Measurements from ENCODE around the gene OBSCN. TPM values are rescaled to one million over a fixed set of nuclear protein-coding genes. Genes with fewer than 3 reads are reported as not detected.

The OBSCN gene
- total and polyA plus RNA-seq, 2 of the 13 experiments (the other 11 are each of a cell fraction or from before 2014, with no cell fraction given): 0.20 TPM

GRCh38 chr1:228286505-228287417 lies 78.9 kb downstream of the OBSCN start:
- no peaks in the 10 kb centered on the region for H3K4me1 ChIP-seq (ENCODE audit: insufficient read depth, low read length)
- no peaks in the 10 kb centered on the region for H3K79me2 ChIP-seq (ENCODE audit: insufficient read depth, low read length)
- no TSS peak for BruUV-seq (replicated peaks)
- ChIA-PET CTCF (ENCODE audit: low intra/inter-chr PET ratio, low total read pairs) (no interaction called here), POLR2A (no interaction called here)
- intact Hi-C loops (cut with micrococcal nuclease; ENCODE audit: unreplicated experiment) (no loop called here), in situ Hi-C loops (cut with HindIII; ENCODE audit: extremely low pct_ligation_motif_present, low pct_unique_long_range_greater_than_20kb) (no loop called here)
- H3K27ac ChIP-seq (ENCODE audit: extremely low read length, insufficient read depth, low read length): no peak overlapping the region
- no peaks in the 10 kb centered on the region for H3K9me3 ChIP-seq (ENCODE audit: low read length)
- 9% methylated on average over 10 of the region's 28 CpGs for WGBS (ENCODE audit: low lambda C conversion rate)
- H3K36me3 ChIP-seq (replicated peaks in 1 of 2; ENCODE audit: control insufficient read depth in 1 of 2, insufficient read depth in 2 of 2, low read length in 2 of 2): no peaks in the 10 kb centered on the region
- H2AFZ ChIP-seq (ENCODE audit: low read length): no peak overlapping the region
- ATAC-seq: no peak
- no peak for DNase-seq (ENCODE audit: low spot score)
- no peaks in the 10 kb centered on the region for H4K20me1 ChIP-seq (ENCODE audit: insufficient read depth, low read length)
- H3K9ac ChIP-seq (ENCODE audit: insufficient read depth, low read depth, low read length): no peak overlapping the region
- no peak for TF ChIP-seq ZNF609 (CRISPR knock-in tag; IDR thresholded peaks at IDR 0.05; ENCODE audit: borderline replicate concordance)
- TF ChIP-seq SIX4 (CRISPR knock-in tag; IDR thresholded peaks at IDR 0.05): no peak
- TF ChIP-seq, protein P1, sequence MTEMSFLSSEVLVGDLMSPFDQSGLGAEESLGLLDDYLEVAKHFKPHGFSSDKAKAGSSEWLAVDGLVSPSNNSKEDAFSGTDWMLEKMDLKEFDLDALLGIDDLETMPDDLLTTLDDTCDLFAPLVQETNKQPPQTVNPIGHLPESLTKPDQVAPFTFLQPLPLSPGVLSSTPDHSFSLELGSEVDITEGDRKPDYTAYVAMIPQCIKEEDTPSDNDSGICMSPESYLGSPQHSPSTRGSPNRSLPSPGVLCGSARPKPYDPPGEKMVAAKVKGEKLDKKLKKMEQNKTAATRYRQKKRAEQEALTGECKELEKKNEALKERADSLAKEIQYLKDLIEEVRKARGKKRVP (CRISPR knock-in tag; IDR thresholded peaks at IDR 0.05): no peak
- no peak for TF ChIP-seq CREM (IDR thresholded peaks at IDR 0.05)
- TF ChIP-seq CREM (CRISPR knock-in tag; IDR thresholded peaks at IDR 0.05): no peak
- TF ChIP-seq PHF5A (CRISPR knock-in tag; IDR thresholded peaks at IDR 0.05; ENCODE audit: low read depth, unreplicated experiment): no peak
- no peak for TF ChIP-seq FOSL2 (CRISPR knock-in tag; IDR thresholded peaks at IDR 0.05)
- TF ChIP-seq, protein P2, sequence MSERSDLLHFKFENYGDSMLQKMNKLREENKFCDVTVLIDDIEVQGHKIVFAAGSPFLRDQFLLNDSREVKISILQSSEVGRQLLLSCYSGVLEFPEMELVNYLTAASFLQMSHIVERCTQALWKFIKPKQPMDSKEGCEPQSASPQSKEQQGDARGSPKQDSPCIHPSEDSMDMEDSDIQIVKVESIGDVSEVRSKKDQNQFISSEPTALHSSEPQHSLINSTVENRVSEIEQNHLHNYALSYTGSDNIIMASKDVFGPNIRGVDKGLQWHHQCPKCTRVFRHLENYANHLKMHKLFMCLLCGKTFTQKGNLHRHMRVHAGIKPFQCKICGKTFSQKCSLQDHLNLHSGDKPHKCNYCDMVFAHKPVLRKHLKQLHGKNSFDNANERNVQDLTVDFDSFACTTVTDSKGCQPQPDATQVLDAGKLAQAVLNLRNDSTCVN (CRISPR knock-in tag; IDR thresholded peaks at IDR 0.05; ENCODE audit: borderline replicate concordance): no peak
- no peak for TF ChIP-seq CCDC6 (CRISPR knock-in tag; IDR thresholded peaks at IDR 0.05)
- TF ChIP-seq ZBTB14 (CRISPR knock-in tag; IDR thresholded peaks at IDR 0.05): no peak
- H3K4me2 ChIP-seq (ENCODE audit: low read depth, low read length): no peak overlapping the region
- FAIRE-seq: no peak
- H3K27me3 ChIP-seq (ENCODE audit: control insufficient read depth in 1 of 2, insufficient read depth in 2 of 2, low read length in 2 of 2): peaks cover 7 to 57% of the 10 kb centered on the region in 2 experiments
- no peak overlapping the region for H3K4me3 ChIP-seq (replicated peaks in 1 of 3; ENCODE audit: insufficient read depth in 1 of 3, low read depth in 2 of 3, low read length in 3 of 3)
